ENCODE data around the gene KIF1B.

Gene KIF1B

GRCh38 chr1:10396870-10397269 is 186.5 kb downstream of the KIF1B start:
- TF ChIP-seq CTCF (IDR thresholded peaks at IDR 0.05; ENCODE audit: low read length, missing control alignments), result no peak
- H3K4me3 ChIP-seq (replicated peaks; ENCODE audit: low read depth, low read length), result no peak overlapping the region
- no peak for DNase-seq (ENCODE audit: low read depth)

GRCh38 chr1:10398278-10398733 is 187.9 kb downstream of the KIF1B start:
- no peak for TF ChIP-seq CTCF (IDR thresholded peaks at IDR 0.05; ENCODE audit: low read length, missing control alignments)
- H3K4me3 ChIP-seq (replicated peaks; ENCODE audit: low read depth, low read length), result peak overlapping the region; percentile 90
- no peak for DNase-seq (ENCODE audit: low read depth)

GRCh38 chr1:10398734-10399443 is 188.5 kb downstream of the KIF1B start, which contains the start of gene PGD:
Gene PGD (plus strand): TSS chr1:10399064. CDS start chr1:10399118, 54 bp downstream.
- peak within 1 kb of the TSS; percentile 90 for H3K4me3 ChIP-seq (replicated peaks; ENCODE audit: low read depth, low read length)
- DNase-seq (ENCODE audit: low read depth), result peak; percentile 99
- no peak for TF ChIP-seq CTCF (IDR thresholded peaks at IDR 0.05; ENCODE audit: low read length, missing control alignments)

GRCh38 chr1:10399444-10399941 is 189.1 kb downstream of the KIF1B start:
- peak; percentile 49 for DNase-seq (ENCODE audit: low read depth)
- TF ChIP-seq CTCF (IDR thresholded peaks at IDR 0.05; ENCODE audit: low read length, missing control alignments), result no peak
- peak overlapping the region; percentile 90 for H3K4me3 ChIP-seq (replicated peaks; ENCODE audit: low read depth, low read length)

- DNase-seq (ENCODE audit: low read depth), result no peak
- peak overlapping the region; percentile 90 for H3K4me3 ChIP-seq (replicated peaks; ENCODE audit: low read depth, low read length)
- TF ChIP-seq CTCF (IDR thresholded peaks at IDR 0.05; ENCODE audit: low read length, missing control alignments), result no peak
Observed at GRCh38 chr1:10400013-10400412, 189.6 kb downstream of the KIF1B start.

GRCh38 chr1:10401281-10401680 is 190.9 kb downstream of the KIF1B start:
- H3K4me3 ChIP-seq (replicated peaks; ENCODE audit: low read depth, low read length), result no peak overlapping the region
- TF ChIP-seq CTCF (IDR thresholded peaks at IDR 0.05; ENCODE audit: low read length, missing control alignments), result no peak
- DNase-seq (ENCODE audit: low read depth), result peak; percentile 51

Data from fibroblast of pulmonary artery (primary cell).